Neural cell (in vitro differentiated cells): ENCODE results near the gene FBXO40.

Source experiments
- CTCF ChIP-seq: fragments of 450-650 bp; IDR thresholded peaks from 2 replicates; pipeline ENCODE4 v1.5.1; 2014; ENCODE audit warnings: antibody characterized with exemption, mild to moderate bottlenecking, moderate library complexity; ENCODE audit not compliant: poor library complexity, severe bottlenecking
- EP300 ChIP-seq: fragments of 450-650 bp; conservative IDR thresholded peaks from 2 replicates; pipeline ENCODE4 v1.6.1; 2014; ENCODE audit warnings: antibody characterized with exemption, mild to moderate bottlenecking, moderate library complexity; ENCODE audit not compliant: poor library complexity, severe bottlenecking
- MXI1 ChIP-seq: fragments of 450-650 bp; conservative IDR thresholded peaks from 2 replicates; pipeline ENCODE4 v1.6.1; 2014; ENCODE audit warnings: antibody characterized with exemption, mild to moderate bottlenecking; ENCODE audit not compliant: poor library complexity, severe bottlenecking
- POLR2AphosphoS5 ChIP-seq: IDR thresholded peaks from 2 replicates; pipeline ENCODE4 v1.6.1; 2012
- RAD21 ChIP-seq: fragments of 450-650 bp; conservative IDR thresholded peaks from 2 replicates; pipeline ENCODE4 v1.6.1; 2014; ENCODE audit warnings: antibody characterized with exemption, mild to moderate bottlenecking, moderate library complexity
- REST ChIP-seq: IDR thresholded peaks from 2 replicates; pipeline ENCODE4 v1.6.1; 2012; ENCODE audit warnings: borderline replicate concordance
- TAF1 ChIP-seq: IDR thresholded peaks from 2 replicates; pipeline ENCODE4 v1.6.1; 2012; ENCODE audit warnings: low read depth

- TF ChIP-seq TAF1 (no peak), CTCF (no peak), EP300 (no peak), MXI1 (no peak), RAD21 (no peak), POLR2AphosphoS5 (no peak), REST (no peak)
Measured at GRCh38 chr3:121581691-121582090, 11.5 kb upstream of the FBXO40 start.
